OCI-LY1 (cell line): ENCODE data around the gene CDC42BPA.

Source experiments
- EZH2 ChIP-seq: fragments of 200-600 bp; sonication (generic), shearing (Covaris generic); IDR thresholded peaks from 2 replicates; pipeline ENCODE4 v1.8.0; 2017; ENCODE audit warnings: borderline replicate concordance, mixed run types, mild to moderate bottlenecking, antibody characterized with exemption, low read length, moderate library complexity, mixed read lengths
- TF ChIP-seq, protein P1 (sequence below): fragments of 200-600 bp; sonication (generic), shearing (Covaris generic); IDR thresholded peaks from 2 replicates; pipeline ENCODE4 v1.5.1; 2017; ENCODE audit warnings: mild to moderate bottlenecking, antibody characterized with exemption, low read length, moderate library complexity, mixed read lengths

DNA sequence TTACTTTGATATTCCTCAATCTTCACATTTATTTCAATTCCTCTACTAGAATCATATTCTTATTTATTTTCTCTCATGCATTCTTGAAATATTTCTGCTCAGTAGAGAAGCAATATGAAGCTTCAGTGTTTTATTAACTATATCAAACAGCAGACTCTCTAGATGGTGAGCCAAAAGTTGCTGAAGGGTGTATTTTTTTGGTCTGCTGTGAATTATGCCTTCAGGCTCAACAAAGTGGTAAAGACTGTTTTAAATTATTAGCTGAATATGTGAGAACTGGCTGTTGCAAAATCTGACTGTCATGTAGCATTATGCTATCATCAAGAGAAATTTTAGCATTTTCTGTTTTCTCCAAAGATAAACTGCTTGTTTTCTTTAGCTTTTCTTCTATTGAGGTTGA, 24.9 kb upstream of the CDC42BPA start:
- TF ChIP-seq, protein P1, sequence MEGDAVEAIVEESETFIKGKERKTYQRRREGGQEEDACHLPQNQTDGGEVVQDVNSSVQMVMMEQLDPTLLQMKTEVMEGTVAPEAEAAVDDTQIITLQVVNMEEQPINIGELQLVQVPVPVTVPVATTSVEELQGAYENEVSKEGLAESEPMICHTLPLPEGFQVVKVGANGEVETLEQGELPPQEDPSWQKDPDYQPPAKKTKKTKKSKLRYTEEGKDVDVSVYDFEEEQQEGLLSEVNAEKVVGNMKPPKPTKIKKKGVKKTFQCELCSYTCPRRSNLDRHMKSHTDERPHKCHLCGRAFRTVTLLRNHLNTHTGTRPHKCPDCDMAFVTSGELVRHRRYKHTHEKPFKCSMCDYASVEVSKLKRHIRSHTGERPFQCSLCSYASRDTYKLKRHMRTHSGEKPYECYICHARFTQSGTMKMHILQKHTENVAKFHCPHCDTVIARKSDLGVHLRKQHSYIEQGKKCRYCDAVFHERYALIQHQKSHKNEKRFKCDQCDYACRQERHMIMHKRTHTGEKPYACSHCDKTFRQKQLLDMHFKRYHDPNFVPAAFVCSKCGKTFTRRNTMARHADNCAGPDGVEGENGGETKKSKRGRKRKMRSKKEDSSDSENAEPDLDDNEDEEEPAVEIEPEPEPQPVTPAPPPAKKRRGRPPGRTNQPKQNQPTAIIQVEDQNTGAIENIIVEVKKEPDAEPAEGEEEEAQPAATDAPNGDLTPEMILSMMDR: no peak
- TF ChIP-seq EZH2: no peak
